ENCODE results near the gene KCNQ1.

Gene KCNQ1

GRCh38 chr11:2523821-2524391, 79.1 kb downstream of the KCNQ1 start:
- DNase-seq (ENCODE audit: low spot score): no peak

- DNase-seq (ENCODE audit: low spot score): no peak
These were observed 79.8 kb downstream of the KCNQ1 start for GRCh38 chr11:2524446-2525165.

GRCh38 chr11:2525166-2525861, 80.5 kb downstream of the KCNQ1 start:
- no peak for DNase-seq (ENCODE audit: low spot score)

- DNase-seq (ENCODE audit: low spot score): no peak
These were observed 81.4 kb downstream of the KCNQ1 start for GRCh38 chr11:2525941-2526807.

DNA sequence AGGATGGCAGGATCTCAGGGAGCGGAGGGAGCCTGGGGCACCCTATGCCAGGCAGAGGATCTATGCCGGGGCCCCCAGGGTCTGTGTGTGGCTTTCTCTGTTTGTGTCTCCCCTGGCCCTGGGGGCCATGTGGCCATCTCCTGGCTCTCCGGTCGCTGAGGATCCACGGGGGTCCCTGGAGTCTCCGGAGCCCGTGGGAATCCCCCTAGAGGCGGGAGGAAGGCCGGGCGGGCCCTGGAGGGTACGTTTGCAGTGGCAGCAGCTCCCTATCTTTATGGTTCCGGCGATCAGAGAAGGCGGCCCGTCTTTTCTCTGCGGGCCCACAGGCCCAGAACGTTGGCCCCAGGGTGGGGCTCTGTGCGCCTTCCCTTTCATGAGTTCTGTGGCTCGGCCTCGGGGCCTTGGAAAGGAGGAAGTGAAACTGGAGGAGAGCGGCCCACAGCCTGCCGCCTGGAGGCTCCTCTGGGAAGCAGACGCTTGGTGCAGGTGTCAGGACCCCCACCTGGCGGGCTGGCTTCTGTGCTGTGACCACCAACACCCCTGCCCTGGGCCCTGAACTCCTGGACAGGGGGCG, 82.1 kb downstream of the KCNQ1 start:
- DNase-seq (ENCODE audit: low spot score): no peak

DNA sequence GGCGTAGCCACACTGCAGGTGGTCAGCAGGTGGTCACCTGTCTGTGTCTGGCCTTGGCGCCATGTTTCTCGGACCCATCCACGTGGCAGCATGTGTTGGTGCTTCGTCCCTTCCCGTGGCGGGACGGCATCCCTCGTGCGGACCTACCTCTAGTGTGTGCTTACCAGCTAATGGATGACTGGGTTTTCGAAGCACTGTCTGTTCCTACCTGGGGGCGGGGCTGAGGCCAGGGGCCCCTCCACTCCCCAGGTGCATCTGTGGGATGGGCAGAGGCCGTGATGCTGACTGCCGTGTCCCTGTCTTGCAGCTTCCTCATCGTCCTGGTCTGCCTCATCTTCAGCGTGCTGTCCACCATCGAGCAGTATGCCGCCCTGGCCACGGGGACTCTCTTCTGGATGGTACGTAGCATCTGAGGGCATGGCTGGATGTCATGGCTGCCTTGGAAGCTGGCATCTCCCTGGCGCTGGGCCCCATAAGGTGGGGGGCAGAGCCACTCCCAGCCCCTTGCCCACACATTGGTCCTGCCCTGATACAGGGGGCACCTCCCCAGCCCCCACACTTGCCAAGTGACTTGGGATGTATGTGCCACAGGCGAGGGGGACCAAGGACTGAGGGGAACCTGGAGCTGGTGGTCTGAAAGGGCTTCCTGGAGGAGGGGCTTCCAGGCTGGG, 82.9 kb downstream of the KCNQ1 start:
- no peak for DNase-seq (ENCODE audit: low spot score)

DNA sequence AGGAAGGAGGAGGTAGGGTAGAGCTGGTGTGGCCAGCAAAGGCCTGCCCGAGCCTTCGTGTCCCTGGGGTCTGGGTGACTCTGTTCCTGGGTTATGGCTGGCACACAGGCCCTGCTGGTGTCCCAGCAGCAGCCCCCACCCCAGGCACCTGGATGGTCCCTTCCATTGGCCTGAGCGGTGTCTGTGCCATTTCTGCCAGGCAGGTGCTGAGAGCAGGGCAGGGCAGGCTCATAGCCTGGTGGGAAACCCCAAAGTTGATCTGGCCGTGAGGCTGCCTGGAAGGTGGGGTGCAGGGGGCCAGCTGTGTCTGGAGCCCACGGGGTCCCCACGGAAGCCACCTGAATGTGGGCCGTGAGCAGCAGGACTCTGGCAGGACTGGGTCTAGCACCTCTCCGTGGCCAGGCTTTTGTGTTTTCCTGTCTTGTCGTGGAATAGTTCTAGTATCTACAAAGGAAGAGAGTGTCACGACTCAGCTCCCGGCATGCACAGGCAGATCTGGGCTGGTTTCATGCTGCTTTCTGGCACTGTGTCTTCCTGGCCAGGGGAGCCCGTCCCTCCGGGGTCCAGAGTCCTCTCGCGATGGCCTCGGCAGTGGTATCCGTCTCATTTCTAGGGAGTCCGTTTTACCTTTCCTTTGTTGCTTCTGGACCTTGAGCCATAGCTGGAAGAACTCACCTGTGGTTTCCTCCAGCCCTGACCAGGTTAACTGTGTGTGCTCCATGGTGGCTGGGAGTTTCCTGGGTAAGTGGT, 83.7 kb downstream of the KCNQ1 start:
- no peak for DNase-seq (ENCODE audit: low spot score)

DNA sequence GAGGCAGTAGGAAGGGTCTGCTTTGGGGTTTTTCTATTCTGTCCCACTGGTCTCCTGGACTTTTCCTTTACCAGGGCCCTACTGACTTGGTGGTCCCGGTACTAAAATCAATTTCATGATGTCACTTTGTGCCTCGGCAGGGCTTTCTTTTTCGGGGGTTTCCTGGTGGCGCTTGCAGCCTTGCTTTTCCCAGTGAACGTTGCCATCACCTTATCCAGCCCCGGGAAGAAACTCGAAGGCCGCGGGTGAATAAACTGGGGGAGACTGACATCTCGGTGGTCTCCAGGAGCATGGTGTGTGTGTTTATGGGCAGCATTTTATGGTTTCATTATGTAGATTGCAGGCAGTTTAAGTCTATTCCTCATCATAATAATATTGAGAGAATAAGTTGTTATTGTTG, 84.4 kb downstream of the KCNQ1 start:
- no peak for DNase-seq (ENCODE audit: low spot score)

DNA sequence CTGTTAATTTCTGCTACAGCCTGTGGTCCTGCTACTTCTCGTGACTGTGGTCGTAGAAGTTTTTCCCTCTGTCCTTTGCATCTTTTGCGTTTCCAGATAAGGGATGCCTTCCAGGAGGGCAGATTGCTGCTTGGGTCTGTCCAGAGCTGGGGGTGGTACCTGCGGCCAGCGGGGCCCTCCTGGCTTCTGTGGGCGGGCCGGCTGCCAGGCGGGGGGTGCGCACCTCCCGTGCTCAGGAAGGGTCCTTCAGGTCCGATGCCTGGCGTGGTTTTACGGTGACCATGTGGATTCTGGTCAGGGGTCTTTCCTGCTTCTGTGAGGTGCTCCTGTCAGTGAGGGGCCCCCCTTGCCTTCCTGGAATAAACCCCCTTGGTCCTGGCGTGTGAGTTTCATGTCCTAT, 84.8 kb downstream of the KCNQ1 start:
- DNase-seq (ENCODE audit: low spot score): no peak

- DNase-seq (ENCODE audit: low spot score): no peak
These were observed 85.5 kb downstream of the KCNQ1 start for GRCh38 chr11:2530131-2530854.

DNA sequence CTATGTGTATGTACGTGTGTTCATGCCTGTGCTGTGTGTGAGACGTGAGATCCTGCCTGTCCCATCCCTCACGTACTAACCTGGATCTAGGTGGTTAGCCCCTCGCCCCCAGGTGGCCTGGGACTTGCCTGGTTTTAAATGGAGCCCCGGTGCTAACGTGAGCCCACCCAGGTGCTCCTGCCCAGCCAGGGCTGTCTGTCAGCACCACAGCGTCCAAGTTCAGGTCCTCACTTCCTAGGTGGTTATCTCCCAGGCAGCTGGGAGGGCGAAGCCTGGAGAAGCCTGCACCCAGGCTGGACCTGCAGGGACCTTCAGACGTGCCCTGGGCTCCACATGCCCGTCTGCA, 86.0 kb downstream of the KCNQ1 start:
- DNase-seq (ENCODE audit: low spot score): no peak

DNA sequence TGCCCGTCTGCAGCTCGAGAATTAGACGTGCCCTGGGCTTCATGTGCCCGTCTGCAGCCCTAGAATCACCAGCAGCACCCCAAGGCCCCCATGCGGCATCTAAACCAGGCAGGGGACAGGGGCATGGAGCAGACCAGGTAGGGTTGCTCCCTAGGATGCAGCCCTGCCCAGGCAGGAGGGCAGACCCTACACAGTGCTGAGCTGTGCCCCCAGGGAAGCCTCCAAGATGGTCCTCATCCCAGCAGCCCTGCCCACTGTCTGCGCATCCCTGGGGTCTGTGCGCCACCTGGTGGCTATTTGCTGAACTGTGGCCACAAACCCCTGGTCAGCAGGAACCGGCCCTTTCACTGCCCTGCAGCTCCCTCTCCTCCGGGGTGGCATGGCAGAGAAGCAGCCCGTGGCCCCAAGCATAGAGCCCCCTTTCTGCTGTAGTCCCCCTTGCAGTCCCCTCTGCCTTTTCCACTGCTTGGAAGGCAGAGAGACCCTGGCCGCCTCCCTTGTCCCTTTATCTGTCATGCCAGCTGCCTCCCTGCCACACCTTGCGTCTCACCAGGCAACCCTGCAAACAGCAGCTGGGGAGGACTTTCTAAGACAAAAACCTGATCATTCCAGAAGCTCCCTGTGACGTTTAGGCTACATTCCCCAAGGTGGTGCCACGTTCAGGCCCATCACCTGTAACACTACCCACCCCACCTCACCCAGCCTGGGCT, 86.6 kb downstream of the KCNQ1 start:
- DNase-seq (ENCODE audit: low spot score): peak; percentile 55

- no peak for DNase-seq (ENCODE audit: low spot score)
These were observed 87.3 kb downstream of the KCNQ1 start for GRCh38 chr11:2531987-2532703.

- peak; percentile 83 for DNase-seq (ENCODE audit: low spot score)
These were observed 88.1 kb downstream of the KCNQ1 start for GRCh38 chr11:2532704-2533586.

- DNase-seq (ENCODE audit: low spot score): peak; percentile 71
These were observed 88.9 kb downstream of the KCNQ1 start for GRCh38 chr11:2533587-2534133.

GRCh38 chr11:2534134-2534956, 89.5 kb downstream of the KCNQ1 start:
- no peak for DNase-seq (ENCODE audit: low spot score)

Measured in kidney capillary endothelial cell (primary cell).